HG03064 (cell line): ENCODE data around the gene ST7L.

ENCODE experiments used
- ATAC-seq: cut with Tn5 transposase; IDR thresholded peaks from one replicate; pipeline ENCODE4 v1.9.1; 2021; ENCODE audit warnings: low read depth; ENCODE audit not compliant: unreplicated experiment

ST7L gene

DNA sequence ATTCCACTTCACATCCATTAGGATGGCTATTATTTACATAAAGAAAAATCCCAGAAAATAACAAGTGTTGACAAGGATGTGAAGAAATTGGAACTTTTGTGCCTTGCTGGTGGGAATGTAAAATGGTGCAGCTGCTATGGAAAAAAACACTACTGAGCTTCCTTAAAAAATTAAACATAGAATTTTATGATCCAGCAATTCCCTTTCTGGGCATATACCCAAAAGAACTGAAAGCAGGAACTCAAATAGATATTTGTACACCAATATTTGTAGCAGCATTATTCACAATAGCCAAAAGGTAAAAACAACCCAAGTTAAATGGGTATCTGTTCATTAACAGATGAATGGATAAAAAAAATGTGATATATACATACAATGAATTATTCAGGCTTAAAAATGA, 64.5 kb downstream of the ST7L start:
- ATAC-seq = no peak

DNA sequence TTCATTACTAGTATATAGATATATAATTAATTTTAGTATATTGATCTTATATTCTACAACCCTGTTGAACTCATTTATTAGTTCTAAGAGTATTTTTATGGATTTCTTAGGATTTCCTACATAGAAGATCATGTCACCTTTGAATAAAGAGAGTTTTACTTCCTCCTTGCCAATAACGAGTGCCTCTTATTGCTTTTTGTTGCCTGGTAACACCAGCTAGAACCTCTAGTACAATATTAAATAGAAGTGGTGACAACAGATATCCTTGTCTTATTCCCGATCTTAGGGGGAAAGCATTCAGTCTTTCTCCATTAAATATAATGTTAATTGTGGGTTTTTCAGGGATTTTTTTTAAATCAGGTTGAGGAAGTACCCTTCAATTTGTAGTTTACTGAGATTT, 69.4 kb downstream of the ST7L start:
- ATAC-seq = no peak

DNA sequence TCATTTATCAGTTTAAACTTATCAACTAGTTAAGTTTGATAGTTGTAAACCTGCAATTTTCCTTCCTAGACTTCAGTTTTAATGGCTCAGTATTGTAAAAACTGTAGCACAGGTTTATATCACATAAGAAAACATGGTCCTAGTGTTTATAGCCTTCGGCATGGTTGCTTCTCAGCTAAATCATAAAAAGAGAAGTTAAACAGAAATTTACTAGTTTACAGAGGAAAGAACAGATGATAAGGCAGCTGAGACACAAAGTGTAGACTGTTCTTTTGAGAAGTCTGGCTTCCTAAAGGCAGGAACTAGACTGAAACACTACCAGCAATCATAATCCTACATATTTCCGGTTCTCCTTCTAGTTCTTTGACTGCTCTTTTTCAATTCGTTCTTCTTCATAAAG, 70.4 kb downstream of the ST7L start:
- ATAC-seq = no peak

DNA sequence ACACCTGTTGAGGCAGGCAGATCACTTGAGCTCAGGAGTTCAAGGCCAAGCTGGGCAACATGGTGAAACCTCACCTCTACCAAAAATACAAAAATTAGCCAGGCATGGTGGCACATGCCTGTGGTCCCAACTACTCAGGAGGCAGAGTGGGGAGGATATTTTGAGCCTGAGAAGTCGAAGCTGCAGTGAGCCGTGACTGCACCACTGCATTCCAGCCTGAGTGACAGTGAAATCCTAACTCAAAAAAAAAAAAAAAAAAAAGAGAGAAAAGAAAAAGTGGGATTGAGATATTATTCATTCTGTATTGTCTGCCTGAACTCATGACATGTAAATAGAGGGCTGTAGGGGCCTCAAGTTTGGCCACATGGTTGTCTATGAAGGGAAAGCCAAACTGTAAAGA, 72.9 kb downstream of the ST7L start:
- ATAC-seq = no peak

DNA sequence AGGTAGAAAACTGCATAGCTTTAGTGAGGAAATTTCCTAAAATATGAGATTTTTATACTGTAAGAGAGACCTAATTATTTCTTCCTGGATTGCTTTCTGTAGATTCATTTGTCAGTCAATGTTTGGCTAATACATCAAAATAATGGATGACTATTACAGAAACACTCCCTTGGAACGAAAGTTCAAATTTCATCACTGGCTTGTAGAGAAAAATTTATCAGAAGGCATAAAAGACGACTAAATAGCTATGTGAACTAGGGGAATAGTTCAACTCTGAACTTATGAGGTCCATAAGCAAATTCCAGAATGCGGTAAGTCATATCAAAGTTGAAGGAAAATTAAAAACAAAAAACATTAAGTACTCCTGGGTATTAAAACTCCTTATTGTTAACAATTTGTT, 74.2 kb downstream of the ST7L start:
- ATAC-seq = no peak

DNA sequence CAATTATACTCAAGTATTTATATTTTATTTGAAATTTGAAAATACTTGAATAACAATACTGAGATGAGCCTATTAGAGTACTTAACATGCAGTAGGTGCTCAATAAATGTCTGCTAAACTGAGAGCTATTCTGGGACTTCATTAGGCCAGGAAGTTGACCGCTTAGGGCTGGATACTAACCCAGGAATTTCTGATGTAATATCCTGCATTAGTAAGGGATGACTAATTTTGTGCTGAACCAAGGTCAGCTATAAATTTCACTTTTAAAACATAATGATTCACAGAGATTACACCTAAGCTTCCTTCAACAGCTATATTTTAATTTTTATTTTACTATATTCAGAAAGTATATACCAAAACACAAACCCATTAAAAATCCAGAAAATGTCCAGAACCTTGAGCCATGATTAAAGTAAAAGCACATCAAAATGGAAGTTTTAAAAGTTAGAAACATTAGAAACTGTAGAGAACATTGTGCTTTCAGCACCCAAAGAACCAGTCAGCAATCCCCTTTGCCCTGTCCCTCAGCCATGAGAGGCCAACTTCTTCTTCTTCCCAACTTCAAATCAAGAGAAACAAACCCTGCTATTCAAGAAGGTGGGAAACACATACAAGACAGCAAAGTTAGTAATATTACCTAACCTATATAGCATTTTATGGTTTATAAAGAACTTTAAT, 74.8 kb downstream of the ST7L start:
- ATAC-seq = no peak

DNA sequence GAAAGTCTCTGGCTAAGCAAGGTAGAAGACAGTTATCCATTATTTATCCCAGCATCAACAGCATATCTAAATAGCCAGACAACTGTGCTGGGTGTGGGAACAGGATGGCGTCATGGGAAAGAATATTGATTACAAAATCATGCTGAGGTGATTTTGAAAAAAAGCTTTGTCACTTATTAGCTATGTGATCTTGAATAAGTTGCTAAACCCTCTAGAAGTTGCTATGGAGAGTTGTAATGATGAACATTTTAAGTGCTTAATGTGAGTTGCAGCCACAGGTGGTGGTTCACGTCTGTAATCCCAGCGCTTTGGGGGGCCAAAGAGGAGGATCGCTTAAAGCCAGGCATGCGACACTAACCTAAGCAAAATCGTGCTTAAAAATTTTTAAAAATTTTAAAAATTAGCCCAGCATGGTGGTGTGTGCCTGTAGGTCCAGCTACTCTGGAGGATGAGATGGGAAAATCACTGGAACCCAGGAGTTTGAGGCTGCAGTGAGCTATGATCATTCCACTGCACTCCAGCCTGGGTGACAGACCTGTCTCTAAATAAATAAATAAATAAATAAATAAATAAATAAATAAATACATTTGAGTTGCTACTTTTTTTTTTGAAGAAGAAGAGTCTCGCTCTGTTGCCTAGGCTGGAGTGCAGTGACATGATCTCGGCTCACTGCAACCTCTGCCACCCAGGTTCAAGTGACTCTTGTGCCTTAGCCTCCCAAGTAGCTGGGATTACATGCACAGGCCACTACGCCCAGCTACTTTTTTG, 76.6 kb downstream of the ST7L start:
- no peak for ATAC-seq

DNA sequence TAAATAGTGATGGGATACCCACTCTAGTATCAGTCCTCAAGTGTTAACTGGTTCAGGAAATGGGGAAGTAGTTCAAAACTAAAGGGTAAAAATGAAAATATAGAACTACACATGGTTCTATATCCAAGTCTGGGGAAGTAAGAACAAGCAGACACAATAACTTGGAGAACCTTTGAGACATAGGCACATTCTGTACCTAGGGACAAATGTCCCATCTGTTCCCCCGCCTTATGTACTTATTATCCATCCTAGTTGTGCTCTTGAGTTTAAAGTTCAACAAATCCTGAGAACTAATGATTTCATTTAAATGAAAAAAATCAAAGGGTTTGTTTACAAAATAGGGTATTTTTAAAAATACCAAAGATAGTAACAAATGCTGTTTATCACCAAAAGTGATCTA, 77.6 kb downstream of the ST7L start:
- ATAC-seq = no peak

DNA sequence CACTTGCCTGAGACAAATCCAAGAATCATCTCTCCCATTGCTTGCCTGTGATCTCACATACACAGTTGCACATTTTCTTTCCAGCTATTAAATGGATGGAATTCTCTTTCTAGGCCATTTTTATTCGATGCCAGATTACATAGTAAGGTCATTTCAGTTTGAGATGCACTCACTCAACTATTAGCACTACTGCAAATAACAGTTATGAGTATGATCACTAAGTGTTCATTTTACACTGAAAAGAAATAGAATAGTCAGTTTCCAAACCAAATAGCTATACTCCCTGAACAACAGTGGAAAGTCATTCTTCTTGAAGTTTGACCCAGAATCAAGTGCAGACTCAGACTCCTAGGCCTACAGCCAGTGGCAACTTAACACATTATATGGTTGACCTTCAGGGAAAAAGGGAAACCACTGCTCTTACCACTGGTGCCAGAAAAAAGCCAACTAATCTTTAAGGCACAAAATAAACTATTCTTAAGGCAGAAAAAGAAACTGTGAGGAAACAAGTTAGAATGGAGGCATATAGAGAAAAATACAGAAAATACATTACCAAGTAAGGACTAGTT, 78.6 kb downstream of the ST7L start:
- ATAC-seq = no peak

DNA sequence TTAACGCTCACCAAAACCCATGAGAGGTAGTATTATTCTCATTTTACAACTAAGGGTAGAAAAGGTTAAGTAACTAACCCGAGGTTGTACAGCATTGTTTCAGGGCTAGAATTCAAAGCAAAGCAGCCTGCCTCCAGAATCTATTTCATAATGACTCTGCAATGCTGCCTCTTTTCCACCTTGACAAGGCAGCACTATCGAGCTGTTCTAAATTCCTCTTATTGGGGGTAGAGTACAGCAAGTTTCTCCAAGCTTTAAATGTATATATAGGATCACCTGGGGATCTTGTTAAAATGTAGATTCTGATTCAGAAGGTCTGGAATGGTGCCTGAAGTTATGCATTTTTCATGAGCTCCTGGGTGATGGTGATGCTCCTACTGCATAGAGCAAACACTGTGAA, 80.1 kb downstream of the ST7L start:
- ATAC-seq = no peak

DNA sequence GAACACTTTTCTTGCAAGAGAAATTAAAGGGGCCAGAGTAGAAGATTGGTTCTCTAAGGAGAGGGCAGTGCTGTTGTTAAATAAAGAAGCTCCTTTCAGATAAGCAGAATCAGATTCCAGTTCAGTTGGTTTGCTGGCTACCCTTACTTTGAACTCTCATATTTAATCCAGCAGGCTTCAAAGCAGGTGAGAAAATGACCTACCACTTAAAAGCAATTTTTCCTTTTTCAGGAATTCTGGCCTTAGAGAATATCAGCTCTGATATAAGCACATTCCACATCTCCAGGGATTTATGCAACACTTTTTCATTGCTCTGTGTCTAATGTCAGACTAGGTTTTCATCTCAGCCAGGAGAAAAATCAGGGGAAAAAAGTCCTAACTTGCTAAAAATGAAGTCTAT, 81.5 kb downstream of the ST7L start:
- ATAC-seq = no peak

DNA sequence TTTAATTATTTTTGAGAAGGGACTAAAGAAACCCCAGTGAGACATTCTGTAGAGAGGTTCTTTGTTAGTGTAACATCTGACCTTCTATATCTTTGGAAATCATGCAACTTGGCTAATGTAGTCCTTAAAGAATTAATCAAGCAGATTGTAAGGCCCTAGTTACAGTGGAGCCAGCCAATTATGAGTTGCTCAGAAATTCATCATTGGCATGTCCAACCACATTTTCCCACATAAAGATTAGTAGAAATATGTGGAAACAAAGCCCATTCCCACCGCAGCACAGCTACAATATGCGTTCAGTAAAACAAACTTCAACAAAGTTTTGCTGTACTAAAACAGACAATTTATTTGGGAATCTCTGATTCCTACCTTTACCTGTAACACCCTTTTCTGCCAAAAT, 82.4 kb downstream of the ST7L start:
- ATAC-seq = no peak

DNA sequence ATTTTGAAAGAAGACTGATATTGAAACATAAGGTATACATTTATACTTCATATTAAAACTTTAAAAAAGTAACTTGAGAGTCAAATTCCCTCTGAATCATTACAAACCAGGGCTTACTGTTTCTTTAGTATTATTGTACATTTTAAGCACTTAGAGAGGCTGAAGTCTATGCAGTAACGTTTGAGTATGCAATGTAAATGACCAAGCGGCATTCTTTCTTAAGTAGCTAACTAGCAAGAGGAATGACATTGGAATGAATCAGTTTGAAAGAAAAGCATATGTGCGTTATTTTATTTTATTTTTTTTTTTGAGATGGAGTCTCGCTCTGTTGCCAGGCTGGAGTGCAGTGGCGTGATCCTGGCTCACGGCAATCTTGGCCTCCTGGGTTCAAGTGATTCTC, 85.9 kb downstream of the ST7L start:
- no peak for ATAC-seq

DNA sequence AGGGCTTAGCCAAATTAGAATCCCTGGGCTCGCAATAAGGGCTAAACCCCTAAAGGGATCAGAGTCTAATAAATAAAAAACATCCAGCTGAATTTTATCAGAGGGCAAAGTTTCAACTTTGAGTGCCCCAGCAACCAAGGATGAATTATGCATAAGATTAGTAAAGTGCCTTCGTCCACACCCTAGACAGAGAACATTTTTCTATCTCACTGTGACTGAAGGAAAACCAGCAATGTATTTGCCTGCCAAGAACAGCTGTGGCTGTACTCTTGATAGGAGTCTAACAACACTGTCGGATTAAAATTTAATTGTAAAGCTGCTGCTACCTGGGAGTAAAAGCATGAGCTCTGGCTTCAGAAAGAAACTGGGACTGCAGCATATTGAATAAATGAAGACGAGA, 86.9 kb downstream of the ST7L start:
- no peak for ATAC-seq

DNA sequence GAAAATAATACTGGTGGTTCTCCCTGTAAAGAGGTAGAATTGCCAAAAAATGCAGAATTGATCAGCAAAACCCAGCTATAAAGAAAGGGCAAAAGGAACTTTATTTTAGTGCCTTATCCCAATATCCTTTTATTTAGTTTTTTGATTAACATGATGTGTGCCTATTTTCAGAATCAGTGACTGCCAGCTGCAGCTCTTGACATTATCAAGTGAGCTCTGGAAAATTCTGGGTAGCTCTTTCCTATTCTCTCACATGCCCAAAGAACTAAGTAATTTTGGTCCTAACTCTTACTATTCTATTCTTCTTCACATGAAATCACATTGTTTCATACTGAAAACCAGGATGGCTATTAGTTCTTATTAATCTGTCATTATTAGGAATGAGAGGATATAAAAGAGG, 88.1 kb downstream of the ST7L start:
- no peak for ATAC-seq

DNA sequence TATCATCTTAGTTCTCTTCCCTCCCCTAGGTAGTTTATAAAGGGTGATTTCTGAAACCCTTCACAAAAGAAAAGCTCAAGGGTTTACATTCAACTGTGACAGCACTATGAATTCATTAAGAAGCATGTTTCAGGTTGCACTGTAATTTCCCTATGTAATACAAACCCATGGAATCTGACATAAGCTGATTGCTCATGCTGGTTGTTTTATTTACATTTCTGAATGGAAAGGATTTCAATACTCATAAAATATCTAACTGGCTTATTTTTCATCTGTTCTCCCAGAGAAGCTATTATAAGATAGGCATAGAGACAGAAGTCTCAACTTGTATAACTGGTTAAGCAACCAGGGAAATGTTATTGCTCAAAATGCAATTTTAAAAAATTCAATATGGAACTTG, 89.6 kb downstream of the ST7L start:
- no peak for ATAC-seq

DNA sequence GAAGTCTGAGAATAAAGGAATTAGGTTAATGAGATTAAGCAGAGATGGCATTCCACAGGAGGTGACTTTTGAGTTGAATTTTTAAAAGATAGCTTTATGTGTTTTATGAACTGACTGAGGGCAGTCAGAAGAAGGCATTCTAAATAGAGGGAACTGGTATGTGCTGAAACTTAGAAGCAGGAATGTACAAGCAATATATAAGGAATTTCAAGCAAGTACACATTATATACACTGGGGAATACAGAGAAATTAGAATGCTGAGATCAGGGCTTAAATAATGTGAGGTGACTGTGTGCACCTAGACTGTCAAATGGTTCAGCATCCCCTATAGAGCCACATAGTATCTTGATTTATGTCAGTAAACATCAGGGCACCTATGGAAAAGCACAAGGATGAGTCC, 90.9 kb downstream of the ST7L start:
- ATAC-seq = no peak

DNA sequence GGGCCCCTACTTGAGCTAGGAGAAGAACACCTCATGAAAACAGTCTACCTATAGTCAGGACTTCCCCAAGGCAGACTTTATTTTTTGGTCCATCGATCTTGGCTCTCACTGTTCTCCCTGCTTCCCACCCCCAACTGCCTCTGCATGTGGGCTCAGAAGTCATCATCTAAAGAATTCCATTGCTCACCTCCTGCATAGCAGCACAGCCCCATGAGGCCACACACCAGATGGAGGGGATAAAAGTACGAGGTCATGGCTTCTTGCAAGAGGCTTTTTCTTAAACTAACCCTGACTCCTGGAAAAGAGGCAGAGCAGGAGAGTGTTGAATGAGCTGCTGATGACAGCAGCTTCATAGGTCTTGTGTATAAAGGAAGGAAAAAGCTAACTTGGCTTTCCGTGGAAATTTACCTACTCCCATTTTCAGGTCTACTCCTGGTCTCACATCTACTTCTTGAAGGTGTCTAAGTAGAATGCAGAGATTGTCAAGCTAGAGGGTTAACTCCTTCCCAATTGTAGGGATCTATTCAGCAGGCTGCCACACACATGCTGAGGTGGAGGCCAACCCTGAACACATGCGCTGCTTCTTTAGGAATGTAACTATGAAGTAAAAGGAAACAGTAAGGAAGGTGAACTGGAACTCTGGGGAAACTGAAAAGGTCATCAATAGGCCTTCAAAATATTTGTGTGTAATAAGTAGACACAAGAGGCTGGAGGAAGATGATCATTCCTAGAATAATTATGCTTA, 91.5 kb downstream of the ST7L start:
- no peak for ATAC-seq

DNA sequence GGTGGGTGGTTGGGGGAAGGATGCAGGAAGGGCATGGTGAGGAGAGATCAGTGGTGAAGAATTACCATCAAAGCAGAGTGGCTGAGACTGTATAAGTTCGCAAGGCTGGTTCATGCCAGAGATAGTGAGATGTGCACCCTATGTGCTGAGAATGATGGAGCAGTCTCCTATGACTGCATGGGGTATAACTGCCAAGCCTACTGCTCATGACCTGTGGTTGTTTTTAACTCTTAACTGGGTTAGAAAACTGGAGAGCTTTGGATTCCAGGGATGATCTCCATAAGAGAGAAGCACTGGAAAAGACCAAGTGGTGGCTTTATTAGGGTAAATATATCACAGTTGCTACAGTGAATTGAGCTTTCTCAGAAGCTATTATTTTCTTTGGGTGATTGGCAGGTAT, 94.0 kb downstream of the ST7L start:
- ATAC-seq = no peak

DNA sequence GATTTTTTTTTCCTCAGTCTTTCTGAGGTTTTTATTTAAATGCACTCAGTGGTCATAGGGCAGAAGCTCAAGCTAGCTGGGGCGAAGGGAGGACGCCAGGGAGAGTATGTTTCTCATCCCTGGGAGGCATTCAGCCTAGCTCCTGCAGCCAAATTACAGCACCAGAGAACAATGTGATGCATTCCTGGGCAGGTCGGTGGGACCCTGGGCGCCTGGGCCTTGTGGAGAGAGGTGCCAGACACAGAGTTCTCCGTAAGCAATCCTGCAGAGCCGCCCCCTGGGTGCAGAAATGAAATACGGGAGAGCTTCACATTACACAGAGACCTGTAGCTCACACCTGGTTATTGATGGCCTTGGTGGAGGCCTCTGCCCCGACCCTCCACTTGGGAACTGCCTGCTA, 94.7 kb downstream of the ST7L start:
- no peak for ATAC-seq

DNA sequence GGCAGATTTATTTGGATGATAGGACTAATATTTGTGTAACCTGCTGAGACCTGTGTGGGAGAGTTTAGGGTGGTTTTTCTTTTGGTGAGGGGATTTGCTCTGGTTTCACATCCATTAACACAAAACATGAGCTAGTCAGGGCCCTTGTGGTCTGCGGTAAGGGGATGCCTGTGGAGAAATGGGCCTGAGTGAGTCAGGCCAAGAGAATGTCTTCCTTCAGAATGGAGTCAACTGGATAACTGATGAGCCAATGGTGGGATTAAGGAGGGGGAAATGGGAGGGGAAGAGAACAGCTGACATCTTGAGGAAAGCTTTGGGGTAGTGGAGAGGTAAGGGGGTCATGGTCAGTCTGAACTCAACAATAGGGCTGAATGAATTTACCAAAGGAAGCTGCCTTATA, 96.3 kb downstream of the ST7L start:
- ATAC-seq = no peak

DNA sequence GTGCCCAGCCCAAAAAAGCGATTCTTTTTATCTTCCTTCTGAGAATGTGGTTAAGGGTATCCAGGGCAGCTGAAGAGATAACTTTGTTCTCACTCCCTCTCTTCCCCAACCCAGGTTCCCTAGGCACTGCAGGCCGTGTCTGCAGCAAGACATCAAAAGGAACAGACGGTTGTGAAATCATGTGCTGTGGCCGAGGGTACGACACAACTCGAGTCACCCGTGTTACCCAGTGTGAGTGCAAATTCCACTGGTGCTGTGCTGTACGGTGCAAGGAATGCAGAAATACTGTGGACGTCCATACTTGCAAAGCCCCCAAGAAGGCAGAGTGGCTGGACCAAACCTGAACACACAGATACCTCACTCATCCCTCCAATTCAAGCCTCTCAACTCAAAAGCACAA, 98.8 kb downstream of the ST7L start:
- ATAC-seq = no peak
